HG03558 (cell line): ENCODE results near the gene RRP9.

ENCODE experiments used
- ATAC-seq: cut with Tn5 transposase; IDR thresholded peaks from one replicate; pipeline ENCODE4 v1.9.1; 2021; ENCODE audit warnings: moderate number of reproducible peaks; ENCODE audit not compliant: unreplicated experiment; ENCODE audit errors: extremely low read depth

The RRP9 gene

GRCh38 chr3:51958603-51959521, 17.2 kb upstream of the RRP9 start:
- ATAC-seq, result no peak

GRCh38 chr3:51957520-51958205, 16.0 kb upstream of the RRP9 start:
- ATAC-seq, result no peak

GRCh38 chr3:51955893-51956770, 14.4 kb upstream of the RRP9 start:
- no peak for ATAC-seq

DNA sequence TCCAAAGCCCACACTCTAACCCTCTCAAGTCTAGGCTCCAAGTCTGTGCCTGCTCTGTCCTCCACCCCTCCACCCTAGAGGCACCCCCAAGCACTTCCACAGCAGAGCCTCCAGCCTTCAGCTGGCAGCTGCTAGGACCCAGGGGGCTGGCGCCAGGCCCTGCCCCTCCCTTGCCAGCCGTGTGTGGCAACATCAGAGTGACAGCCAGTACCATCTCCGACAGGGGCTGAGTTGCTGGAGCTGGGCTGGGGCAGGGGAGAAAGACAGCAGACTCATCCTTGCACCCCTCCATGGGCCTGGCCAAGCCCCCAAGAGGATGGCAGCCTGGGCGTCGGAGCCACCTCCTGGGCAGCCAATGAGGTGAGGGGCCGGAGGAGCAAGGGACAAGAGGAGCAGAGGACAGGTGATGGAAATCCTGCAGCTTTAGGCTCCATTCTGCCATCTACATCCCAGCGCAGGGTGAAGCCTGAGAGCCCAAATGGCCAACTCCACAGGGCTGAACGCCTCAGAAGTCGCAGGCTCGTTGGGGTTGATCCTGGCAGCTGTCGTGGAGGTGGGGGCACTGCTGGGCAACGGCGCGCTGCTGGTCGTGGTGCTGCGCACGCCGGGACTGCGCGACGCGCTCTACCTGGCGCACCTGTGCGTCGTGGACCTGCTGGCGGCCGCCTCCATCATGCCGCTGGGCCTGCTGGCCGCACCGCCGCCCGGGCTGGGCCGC, 13.6 kb upstream of the RRP9 start, which contains the start of gene GPR62:
Gene GPR62 (plus strand): TSS at position 207 of the 718 bp plus-strand sequence. CDS start 272 bp downstream, at position 479.
- ATAC-seq, result no peak

DNA sequence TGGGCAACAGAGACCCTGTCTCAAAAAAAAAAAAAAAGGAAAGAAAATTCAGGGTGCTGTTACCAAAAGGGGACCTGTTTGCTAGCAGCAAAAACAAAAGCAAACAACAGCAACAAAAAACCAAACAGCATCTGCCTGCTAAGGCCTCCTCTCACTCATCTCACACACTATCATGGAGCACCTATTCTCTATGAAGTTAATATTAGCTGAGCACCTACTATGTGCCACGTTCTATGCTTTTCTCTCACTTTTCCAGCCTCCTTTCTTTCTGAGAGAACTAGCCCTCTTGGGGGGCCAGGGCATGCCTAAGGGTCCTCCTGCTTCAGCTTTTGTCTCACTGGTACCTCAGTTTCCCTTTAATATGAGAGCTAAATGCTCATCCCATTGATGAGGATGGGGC, 13.0 kb upstream of the RRP9 start:
- no peak for ATAC-seq

DNA sequence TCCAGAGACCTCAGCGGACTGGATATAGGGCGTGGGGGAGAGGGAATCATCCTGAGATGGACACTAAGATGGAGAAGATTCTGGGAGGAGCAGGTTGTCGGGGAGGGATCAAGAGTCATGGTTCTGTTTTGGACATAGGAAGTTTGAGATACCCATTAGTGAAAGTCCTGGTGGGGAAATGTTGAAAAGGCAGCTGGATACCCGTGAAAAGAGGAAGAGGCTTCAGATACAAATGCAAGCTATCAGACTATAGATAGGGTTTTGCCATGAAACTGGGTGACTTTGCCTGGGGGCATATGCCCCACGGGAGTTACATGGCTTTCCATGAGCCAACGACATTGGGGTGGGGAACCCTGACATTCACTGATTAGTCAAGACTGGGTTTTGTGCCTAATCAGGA, 12.4 kb upstream of the RRP9 start:
- ATAC-seq, result no peak

GRCh38 chr3:51953445-51953844, 11.7 kb upstream of the RRP9 start:
- ATAC-seq, result no peak

DNA sequence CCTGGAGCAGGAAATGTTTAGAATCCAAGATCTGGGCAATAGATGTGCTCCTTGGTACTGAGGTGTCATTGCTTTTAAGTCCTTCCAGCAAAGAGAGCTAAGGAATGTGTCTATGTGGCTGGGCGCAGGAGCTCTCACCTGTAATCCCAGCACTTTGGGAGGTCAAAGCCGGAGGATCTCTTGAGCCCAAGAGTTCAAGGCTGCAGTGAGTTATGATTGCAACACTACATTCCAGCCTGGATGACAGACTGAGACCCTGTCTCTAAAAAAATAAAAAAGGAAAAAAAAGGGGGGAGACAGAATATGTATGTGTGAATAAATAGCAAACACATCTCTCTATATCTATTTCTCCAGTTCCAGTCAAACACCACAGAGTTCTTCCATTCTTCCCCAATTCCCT, 9.2 kb upstream of the RRP9 start:
- no peak for ATAC-seq

DNA sequence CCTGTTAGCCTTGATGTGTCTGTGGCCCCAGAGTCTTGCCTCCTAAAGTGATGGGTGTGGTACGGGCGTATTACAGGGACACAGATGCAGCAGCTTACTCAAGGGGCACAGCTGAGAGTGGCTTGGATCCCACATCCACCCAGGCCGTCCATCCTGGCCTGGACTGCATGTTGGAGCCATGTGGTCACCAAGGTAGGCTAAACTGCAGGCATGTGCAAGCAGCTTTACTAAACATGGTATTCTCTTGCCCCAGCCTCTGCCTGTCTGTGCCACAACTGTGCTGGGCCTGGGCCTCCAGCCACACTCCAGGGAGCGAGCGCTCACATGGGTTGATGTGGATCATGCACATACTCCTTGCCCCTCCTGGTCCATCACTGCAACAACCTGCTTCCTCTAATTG, 7.4 kb upstream of the RRP9 start:
- ATAC-seq, result no peak

DNA sequence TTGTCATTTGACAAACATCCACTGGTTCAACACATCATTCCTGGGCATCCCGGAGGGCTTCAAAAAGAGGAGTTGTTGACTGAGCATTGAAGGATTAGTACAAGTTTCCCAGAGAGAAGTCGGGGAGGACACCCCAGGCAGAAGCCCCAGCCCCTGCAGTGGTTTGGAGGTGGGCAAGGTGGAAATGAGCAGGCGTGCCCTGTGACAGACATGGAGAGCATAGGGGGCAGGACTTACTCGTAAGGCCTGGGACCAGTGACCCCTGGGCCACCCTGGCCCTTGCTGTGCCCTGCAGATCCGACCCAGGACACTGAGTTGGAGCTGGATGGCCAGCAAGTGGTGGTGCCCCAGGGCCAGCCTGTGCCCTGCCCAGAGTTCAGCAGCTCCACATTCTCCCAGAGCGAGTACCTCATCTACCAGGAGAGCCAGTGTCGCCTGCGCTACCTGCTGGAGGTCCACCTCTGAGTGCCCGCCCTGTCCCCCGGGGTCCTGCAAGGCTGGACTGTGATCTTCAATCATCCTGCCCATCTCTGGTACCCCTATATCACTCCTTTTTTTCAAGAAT, 6.4 kb upstream of the RRP9 start:
- ATAC-seq, result no peak

GRCh38 chr3:51947215-51947900, 5.7 kb upstream of the RRP9 start:
- ATAC-seq, result no peak

GRCh38 chr3:51946796-51947195, 5.1 kb upstream of the RRP9 start:
- ATAC-seq, result no peak

DNA sequence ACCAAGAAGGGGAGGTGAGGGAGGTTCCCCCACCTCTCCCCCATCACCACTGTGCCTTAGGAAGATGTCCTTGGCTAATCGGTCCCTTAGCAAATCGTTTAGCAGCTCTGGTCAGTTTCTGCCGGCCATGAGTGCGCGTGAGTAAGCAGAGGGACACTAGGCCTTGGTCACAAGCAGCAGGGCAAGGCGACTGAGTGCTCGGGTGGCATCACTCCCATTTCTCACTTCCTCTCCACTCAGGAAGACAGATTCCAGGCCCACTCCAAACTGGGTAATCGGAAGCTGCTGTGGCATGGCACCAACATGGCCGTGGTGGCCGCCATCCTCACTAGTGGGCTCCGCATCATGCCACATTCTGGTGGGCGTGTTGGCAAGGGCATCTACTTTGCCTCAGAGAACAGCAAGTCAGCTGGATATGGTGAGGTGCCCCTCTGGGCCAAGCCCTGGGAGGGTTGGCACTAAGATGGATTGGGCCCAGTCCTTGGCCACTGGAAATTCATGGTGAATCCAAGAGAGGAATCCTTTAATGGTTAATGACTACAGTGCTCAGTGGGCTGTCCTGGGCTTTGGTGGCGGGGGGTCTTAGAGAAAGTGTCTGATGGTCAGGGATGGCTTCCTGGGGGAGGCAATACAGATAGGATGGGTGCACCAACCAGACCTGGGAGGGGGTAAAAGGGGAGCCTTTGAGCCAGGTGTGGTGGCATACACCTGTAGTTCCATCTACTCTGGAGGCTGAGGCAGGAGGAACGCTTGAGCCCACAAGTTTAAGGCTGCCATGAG, 4.4 kb upstream of the RRP9 start:
- ATAC-seq, result no peak

DNA sequence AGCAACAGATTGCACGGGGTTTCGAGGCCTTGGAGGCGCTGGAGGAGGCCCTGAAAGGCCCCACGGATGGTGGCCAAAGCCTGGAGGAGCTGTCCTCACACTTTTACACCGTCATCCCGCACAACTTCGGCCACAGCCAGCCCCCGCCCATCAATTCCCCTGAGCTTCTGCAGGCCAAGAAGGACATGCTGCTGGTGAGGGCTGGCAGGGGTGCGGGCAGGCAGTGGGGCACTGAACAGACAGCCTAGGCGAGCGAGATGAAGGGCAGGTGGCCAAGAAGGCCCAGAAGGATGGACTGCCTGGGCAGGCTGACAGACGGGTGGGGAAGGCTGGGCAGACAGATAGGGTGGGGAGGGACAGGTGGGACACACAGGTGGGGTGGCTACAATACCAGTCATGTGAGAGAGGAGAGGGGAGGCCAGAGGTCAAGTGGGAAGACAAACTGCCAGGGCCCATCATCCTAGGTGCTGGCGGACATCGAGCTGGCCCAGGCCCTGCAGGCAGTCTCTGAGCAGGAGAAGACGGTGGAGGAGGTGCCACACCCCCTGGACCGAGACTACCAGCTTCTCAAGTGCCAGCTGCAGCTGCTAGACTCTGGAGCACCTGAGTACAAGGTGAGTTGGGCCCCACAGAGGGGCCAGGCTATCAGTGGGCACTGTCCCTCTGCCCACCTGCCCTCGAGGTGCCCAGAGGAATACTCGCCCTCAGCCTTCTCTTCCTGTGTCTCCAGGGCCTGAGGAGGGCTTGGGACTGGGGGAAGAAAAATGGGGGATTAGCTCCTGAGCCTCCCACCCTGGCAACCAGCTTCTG, 3.5 kb upstream of the RRP9 start:
- ATAC-seq, result no peak

DNA sequence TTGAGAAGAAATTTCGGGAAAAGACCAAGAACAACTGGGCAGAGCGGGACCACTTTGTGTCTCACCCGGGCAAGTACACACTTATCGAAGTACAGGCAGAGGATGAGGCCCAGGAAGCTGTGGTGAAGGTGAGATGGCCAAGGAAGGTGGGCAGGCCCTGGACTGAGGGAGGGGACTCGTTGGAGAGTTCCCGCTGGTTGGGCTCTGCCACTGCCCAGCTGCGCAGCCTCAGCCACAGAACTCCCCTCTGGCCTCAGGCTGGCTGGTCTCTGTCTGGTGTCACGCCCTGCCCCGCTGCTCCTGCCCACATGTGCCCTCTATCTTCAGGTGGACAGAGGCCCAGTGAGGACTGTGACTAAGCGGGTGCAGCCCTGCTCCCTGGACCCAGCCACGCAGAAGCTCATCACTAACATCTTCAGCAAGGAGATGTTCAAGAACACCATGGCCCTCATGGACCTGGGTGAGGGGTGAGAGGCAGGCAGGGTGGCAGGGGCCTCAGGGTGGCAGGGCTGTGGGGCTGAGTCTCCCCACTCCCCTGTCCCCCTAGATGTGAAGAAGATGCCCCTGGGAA, 2.8 kb upstream of the RRP9 start:
- no peak for ATAC-seq

GRCh38 chr3:51943451-51944391, 2.0 kb upstream of the RRP9 start:
- ATAC-seq, result no peak
